ENCODE measurements around the gene PIGZ.

PIGZ gene

GRCh38 chr3:197001106-197001971, 32.7 kb upstream of the PIGZ start:
- DNase-seq, result no peak

DNA sequence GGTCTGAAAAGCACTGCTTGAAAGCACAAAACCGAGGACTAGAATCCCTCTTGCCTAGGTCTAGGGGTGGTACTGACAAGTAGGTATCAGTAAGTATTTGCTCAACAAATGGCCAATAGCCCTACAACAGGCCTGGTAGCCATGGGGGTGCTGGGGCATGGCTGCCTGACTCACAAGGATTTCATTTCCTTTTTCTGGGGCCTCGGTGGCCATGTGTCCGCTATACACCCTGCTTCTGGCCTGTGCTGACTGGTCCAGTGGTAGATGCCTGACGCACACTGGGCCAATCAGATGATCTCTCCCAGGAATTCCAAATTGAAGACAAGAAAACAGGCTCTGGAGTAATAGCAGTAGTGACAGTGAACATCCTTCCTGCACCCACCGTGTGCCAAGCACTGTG, 31.6 kb upstream of the PIGZ start:
- DNase-seq, result no peak

GRCh38 chr3:196998966-196999760, 30.5 kb upstream of the PIGZ start:
- no peak for DNase-seq

DNA sequence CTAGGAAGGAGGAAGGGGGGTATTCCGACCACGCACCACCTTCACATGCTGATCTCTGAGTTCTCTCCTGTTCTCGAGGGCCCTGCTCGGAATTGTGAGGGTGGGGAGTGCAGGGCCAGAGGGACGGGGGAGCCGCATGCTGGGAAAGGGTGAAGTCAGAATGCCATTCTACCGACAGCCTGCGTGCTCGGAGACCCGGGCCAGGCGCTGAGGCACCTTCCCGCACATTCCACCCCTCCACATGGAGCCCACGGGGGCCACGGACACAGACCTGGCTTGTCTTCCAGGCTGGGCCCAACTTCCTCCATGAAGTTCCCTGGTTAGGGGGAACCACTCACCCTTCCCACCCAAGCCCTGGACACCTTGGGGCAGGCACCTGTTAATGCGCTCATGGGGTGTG, 28.7 kb upstream of the PIGZ start:
- no peak for DNase-seq

- no peak for DNase-seq
Measured at GRCh38 chr3:196996454-196997265, 28.0 kb upstream of the PIGZ start.

DNA sequence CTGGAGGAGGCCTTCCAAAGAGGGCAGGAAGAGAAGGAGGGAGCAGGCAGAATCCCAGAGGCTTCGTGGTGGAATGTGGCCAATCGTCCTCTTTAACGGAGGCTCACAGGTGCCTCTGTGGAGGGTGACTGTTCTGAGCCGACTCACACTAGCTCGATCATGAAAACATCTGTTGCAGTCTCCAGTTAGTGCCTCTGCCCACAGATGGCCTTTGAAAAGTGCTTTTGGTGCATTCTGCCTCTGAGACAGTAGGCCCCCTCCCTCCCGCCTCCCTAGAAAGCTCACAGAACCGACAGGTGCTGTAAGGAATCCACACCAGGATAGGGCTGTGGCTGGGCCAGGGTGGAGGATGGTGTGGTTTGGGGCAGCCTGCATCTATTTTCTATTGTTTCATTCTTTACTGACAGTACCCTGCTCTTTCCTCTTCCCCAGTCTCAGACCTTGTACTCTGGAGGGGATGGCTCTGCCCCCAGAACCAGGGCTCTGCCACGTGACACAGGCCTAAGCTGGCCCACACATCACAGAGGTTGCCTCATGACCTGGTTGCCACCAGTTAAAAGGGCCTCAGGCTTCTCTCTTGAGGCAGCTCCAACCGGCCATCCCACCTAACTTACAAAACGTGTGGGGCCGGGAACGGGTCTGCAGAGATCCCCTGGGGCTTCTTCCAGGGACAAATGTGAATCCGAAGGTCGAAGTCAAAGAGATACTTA, 27.2 kb upstream of the PIGZ start:
- peak; percentile 70 for DNase-seq

DNA sequence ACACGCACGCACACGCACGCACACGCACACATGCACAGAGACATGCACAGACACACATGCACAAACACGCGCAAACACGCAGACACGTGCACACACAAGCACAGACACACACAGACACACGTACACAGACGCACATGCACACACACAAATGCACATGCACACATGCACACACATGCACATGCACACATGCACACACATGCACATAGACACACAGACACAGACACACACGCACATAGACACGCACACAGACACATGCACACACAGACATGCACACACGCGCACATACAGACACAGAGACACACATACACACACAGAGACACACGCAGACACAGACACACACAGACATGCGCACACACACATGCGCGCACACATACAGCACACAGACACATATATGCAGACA, 26.4 kb upstream of the PIGZ start:
- DNase-seq, result no peak

GRCh38 chr3:196994056-196994455, 25.4 kb upstream of the PIGZ start:
- DNase-seq, result no peak

GRCh38 chr3:196992461-196993065, 23.9 kb upstream of the PIGZ start:
- DNase-seq, result no peak

DNA sequence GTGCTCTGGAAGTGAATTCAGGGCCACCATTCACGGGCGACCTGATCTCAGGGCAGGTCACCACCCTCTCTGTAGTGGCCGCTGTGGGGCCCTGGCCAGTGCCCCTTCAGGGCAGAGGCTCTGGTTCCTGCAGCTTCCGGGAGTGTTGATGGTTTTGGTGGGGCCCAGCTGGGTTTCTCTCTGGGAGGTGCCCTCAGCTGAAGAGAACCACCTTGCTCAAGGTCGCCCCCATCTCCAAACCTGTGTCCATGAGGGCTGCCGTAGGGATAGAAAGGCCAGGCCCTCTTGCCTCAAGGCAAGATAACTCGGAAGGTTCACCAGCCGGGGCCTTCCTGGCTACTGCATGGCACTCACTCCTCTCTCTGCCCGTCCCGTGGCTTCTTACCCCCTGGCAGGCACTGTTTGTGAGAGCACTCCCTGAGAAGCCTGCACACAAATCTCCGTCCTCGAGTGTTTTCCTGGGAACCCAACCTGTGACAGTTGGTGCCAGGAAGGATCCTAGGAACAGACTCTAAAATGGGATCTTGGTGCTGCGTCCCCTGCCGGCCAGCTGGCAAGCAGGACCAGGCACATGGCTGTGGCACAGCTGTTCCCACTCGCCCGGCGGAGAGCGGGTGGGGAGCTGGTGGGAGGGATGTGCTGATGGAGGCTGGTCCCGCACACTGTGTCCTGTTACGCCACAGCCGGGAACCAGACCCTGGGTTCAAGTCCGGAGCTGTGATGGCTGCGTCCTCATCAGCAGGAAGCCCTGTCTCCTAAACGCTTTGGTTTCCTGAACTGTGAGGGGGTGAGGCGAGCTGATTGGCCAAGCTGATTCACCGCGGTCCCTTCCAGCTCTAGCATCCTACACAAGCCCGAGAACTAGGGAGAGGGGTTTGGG, 23.2 kb upstream of the PIGZ start:
- no peak for DNase-seq

- no peak for DNase-seq
Measured at GRCh38 chr3:196990601-196991007, 22.0 kb upstream of the PIGZ start.

DNA sequence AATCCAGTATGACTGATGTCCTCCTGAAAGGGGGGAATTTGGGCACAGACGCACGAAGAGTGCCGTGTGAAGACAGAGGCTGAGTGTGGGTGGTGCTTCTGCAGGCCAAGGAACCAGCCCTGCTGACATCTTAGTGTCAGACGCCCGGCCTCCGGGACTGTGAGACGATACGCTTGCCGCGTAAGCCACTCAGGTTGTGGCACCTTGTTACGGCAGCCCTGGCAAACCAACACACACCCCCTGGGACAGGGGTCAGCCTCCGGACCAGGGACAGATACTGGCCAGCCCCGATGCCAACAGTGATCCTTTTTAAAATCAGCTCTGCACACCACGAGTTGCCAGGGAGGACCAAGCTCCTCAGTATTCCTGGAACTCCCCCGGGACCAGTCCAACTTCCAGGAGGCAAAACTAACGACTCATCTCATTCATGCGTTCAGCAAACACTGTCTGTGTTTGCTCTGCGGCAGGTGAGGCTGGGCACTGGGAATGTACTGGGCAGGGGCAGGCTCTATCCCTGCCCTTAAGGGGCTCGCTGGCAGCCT, 21.2 kb upstream of the PIGZ start:
- no peak for DNase-seq

GRCh38 chr3:196988241-196989029, 19.8 kb upstream of the PIGZ start:
- DNase-seq, result no peak

DNA sequence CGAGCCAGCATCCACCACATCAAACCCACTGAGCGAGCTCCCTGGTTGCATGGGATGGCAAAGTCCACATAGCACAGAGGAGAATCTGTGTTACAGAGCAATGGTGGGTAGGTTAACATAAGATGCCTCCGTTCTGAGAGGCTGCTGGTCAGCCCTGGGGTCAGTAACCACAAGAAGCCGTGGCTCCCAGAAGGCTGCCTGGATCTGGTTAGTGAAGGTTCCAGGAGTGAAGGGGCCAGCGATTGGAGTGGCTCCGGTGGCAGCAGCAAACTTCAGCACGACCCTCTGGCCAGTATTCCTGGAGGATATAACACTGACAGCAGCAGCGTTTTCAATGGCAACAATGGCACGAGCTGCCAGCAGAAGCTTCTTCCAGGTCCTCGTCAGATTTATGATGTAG, 18.4 kb upstream of the PIGZ start:
- no peak for DNase-seq

DNA sequence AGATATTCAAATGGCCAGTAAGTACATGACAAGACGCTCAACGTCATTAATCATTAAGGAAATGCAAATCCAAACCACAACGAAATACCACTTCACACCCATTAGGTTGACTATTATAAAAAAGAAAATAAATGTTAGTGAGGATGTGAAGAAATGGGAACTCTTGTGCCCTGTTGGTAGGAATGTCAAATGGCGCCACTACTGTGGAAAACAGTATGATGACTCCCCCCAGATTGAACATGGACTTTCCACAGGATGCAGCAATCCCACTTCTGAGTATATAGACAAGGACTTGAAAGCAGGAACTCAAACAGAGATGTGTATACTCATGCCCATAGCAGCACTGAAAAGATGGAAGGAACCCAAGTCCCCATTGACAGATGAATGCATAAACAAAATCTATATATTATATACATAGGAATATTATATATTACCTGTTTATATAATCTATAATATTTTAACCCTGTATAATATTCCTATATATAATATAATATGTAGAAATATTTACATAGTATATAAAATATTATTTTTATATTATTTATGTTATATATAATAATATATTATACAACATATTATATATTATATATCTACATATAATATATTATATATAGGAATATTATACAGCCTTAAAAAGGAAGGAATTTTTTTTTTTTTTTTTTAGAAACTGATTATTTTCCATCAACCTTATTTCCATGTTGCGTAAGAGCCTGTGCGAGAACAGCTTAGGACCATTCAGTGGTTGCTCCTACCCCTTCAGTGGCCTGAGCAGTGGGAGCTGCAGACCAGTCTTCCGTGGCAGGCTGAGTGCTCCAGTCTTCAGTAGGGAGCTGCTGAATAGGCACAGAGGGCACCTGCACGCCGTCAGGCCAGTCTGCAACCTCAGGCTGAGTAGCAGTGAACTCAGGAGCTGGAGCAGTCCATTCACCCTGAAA, 17.6 kb upstream of the PIGZ start:
- DNase-seq, result no peak

- DNase-seq, result no peak
Measured at GRCh38 chr3:196985298-196985697, 16.7 kb upstream of the PIGZ start.

- DNase-seq, result no peak
Measured at GRCh38 chr3:196983186-196983585, 14.6 kb upstream of the PIGZ start.

GRCh38 chr3:196981657-196982056, 13.0 kb upstream of the PIGZ start:
- no peak for DNase-seq

GRCh38 chr3:196979545-196979944, 10.9 kb upstream of the PIGZ start:
- no peak for DNase-seq

Data from NCI-H1694 (cell line).